HG03520 (cell line): ENCODE results near the gene C11orf97.

Experiments used
- ATAC-seq: cut with Tn5 transposase; IDR thresholded peaks from one replicate; pipeline ENCODE4 v1.9.1; 2021; ENCODE audit warnings: mild to moderate bottlenecking, moderate library complexity; ENCODE audit not compliant: unreplicated experiment

C11orf97 gene

DNA sequence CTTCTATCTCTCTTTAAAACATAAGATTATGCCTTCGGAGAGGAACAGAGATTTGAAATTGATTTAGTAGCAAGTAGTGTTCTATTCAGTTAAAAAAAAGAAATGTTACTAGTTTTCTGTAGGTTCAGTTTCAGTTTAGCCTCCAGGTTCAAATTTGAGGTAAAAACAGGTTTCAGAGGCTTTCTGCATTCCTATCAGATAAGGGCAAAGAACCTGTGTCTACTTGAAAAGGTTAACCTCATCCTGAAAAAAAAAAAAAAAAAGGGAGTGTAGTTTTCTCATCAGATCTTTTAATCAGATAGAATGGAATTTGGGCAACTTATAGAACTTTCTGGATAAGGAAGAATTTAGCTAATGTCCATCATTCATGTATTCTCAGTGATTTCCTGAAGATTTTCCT, 12.1 kb downstream of the C11orf97 start:
- no peak for ATAC-seq

DNA sequence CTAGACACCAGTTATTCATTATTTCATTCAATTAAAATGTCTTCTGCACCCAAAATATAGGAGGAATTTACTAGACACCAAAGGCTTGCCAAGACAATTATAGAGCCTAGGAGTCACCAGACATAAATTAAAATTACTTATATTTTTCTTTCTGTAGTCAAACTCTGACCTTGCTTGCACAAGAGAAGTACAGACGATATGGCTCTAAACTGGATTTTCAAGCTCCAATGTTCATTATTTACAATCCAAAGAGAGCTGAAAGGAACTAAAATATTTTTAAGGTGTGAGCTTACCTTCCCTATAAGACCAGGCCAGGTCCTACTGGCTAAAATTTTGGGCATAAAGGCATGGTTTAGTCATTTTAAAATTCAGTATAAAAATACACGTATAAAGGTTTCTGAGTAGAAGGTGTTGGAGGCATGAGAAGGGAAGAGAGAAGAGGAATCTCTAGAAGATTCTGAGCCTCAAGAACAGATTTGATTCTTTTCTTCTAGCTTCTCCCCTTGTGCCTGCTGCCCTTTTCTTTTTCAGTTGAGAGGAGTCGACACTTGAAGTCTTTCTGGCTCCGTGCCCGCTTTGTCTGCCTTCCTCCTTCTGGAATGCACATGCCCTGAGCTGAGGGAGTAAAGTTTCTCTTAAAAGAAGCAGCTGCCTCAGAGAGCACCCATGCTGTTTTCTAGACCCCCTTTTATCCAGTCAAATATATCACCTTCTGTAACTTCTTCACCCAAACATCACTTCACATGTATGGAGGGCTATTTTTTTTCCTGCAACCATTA, 13.5 kb downstream of the C11orf97 start:
- ATAC-seq = no peak

DNA sequence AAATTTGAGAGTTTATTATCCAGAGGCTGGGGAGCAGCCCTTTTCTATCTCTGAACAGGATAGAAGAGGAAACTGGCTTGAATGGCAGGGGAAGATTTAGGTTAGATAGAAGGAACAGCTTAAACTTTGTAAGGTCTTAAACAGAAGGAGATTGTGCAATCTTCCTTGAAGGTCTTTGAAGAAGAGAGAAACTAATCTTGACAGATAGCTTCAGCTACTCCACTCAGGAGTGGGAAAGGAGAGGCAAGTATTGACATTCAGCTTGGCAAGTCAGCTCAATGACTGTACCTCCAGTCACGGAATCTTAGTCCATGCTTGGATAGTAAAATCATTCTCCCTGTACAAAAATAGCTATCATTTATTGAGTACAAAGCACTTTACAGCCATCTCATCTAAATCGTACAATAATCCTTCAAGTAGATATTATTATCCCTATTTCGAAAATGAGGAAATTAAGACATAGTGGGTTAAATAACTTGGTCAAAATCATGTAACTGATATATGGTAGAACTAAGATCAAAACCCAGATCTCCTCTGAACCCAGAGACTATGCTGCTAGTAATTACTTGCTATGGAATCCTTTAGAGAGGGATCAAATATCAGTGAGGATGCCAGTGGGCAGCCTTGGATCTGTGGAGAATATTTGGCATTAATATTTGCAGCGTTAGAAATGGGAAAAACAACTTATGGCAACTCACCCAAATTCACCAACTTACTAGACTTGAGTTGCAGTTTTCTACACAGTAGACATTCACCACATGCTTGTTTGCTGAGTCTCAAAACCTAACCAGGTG, 14.6 kb downstream of the C11orf97 start:
- ATAC-seq = no peak

DNA sequence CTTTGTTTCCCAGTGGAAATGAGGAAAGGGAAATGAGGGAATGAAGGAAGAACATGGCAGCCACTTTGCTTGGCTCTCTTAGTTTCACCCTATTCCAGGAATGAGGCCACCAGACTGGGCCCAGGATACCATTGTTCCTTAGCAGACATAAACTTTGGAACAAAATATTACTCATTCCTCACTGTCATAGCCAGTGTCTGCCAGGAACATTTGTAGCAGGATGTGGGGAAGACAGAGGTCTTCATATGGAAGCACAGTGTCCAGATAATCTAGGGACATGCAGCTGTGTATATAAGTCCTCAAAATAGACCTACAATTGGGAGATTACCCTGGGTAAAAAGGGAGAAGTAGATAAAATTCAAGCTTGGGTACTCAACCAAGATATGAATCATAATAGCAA, 16.3 kb downstream of the C11orf97 start:
- ATAC-seq = no peak

DNA sequence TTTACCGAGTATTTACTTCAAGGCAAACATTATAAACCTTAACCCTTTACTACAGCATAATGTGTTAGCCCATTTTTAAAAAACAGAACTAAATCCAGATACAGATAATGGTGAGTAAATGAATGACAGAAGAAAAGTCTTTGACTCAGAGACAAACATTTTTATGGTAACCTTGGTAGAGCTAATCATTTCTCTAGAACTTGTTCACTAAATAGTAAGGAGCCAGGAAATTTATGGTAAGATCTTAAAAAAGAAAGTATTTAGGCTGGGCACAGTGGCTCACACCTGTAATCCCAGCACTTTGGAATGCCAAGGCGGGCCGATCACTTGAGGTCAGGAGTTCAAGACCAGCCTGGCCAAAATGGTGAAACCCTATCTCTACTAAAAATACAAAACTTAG, 19.9 kb downstream of the C11orf97 start:
- ATAC-seq = no peak

DNA sequence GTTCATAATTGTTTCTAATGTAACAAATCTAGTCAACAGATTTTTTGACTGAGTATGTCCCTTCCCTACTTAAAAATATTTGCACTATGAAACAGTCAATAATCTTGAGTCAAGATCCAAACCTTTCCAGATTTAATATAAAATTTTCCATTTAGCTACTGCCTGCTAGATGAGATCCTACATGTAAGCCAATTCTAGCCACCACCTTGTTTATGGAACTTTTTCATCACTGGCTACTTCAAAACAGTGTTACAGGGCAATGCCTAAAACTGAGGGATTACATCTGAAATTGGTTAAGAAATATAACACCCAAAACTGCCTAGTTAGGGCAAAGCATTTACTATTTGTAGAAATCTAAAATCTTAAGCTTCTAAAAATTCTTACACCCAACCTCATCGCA, 20.9 kb downstream of the C11orf97 start:
- no peak for ATAC-seq

DNA sequence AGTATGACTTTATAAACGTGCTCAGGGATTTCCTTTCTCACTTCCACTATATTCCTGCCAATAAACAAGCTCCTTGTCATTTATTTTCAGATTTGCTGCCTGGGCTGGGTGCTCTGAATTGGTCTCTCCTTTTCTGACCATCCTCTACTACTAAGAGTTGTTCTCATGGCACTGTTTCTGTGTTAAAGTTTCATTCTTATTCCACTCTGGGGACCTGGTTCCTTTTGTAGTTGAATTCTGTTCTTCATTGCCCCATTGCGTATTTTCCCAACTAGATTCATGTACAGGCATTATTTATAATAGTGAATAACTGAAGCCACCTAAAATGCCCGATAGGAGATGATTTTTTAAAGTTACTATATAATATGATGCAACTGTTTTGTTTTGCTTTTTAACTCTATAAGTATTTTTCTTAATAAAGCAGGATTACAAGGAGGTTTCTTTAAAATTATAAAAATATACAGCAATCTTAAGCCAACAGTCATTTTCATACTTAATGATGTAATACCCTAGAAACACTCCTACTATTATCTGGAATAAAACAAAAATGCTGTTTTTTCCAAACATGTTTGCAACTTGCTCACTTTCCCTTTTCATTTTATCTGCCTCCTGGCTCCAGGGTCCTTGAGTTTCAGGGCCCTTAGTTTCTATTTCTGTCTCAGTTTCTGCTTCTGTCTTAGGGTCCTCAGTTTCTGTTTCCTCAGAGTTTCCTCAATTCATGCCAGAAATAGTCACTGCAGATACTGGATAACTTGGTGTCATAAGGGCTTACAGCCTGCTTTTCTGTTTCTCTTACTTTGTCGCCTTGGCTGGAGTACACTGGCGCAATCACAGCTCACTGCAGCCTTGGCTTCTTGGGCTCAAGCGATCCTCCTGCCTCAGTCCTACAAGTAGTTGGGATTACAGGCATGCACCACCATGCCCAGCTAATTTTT, 21.7 kb downstream of the C11orf97 start:
- ATAC-seq = no peak

DNA sequence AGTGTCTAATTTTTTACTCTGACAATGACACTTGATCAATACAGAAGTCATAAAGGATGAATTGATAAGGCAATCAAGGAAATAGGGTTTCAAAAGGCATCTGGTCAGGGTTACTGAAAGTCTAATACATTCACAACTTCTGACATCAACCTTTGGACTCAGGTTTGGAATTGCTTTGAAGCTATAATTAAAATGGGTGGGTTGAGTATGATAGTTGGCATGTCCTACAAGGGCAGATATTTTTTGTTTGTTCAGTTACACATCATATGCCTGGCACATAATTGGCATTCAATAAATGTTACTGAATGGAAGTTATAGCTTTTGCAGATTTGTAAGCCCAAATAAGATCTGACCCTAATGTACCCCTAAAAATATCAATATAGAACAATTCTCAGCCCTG, 24.1 kb downstream of the C11orf97 start:
- ATAC-seq = no peak

DNA sequence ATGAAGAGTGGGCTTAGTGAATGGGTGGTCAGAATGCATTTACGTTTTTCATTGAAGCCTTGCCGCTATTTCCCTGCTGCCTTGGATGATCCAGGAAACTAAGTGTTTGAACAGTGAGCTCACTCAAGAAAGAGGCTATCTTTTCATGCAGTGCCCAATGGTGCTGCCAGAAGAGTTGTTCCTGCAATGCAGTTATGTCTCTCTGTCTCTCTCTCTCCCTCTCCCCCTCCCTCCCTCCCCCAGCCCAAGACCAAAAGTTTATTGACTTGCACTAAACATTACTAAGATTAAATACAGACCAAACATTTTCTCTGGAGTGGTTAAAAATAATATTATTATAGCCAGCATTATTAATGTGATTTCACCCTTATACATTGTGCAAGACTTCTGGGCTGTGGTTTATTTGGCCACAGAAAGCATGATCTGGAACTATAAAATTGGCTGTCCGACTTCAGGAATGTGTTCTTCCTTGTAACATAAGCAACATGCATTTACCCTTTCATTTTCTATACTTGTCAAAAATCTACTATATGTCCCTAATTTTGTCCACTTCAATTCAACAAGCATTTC, 24.9 kb downstream of the C11orf97 start:
- ATAC-seq = no peak

DNA sequence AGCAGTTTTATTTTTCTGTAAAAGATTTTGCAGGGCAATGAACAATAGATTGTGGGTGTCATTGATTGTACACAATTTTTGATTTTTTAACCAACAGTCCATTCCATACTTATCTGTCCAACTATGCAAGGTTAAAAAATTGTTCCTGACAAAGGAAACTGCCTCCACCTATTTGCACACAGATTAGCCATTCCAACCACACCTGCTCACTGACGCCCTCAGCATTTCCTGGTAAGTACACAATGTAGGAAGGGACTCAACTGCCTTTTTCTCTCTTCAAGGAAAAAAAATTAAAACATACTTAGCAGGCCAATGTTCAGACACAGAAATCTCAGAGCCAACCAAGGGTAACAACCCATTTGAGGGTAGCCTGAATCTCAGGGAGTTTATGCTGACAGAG, 27.2 kb downstream of the C11orf97 start:
- no peak for ATAC-seq

DNA sequence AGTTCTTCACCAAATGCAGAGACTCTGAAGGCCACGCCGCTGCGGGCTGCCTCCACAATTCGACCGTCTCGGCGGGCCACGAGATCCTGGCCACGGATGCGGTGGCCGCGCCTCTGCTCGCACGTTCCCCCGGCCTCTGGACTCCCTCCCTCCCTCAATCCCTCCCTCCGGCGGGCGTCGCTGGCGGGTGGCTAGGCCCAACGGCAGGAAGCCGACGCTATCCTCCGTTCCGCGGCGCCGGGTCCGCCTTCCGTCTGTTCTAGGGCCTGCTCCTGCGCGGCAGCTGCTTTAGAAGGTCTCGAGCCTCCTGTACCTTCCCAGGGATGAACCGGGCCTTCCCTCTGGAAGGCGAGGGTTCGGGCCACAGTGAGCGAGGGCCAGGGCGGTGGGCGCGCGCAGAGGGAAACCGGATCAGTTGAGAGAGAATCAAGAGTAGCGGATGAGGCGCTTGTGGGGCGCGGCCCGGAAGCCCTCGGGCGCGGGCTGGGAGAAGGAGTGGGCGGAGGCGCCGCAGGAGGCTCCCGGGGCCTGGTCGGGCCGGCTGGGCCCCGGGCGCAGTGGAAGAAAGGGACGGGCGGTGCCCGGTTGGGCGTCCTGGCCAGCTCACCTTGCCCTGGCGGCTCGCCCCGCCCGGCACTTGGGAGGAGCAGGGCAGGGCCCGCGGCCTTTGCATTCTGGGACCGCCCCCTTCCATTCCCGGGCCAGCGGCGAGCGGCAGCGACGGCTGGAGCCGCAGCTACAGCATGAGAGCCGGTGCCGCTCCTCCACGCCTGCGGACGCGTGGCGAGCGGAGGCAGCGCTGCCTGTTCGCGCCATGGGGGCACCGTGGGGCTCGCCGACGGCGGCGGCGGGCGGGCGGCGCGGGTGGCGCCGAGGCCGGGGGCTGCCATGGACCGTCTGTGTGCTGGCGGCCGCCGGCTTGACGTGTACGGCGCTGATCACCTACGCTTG, 31.7 kb downstream of the C11orf97 start, which contains the start of gene FUT4:
TSS of gene FUT4 (plus strand) at position 227 of the 951 bp plus-strand sequence. CDS start at position 440, 213 bp downstream.
- ATAC-seq = peak; percentile 80

DNA sequence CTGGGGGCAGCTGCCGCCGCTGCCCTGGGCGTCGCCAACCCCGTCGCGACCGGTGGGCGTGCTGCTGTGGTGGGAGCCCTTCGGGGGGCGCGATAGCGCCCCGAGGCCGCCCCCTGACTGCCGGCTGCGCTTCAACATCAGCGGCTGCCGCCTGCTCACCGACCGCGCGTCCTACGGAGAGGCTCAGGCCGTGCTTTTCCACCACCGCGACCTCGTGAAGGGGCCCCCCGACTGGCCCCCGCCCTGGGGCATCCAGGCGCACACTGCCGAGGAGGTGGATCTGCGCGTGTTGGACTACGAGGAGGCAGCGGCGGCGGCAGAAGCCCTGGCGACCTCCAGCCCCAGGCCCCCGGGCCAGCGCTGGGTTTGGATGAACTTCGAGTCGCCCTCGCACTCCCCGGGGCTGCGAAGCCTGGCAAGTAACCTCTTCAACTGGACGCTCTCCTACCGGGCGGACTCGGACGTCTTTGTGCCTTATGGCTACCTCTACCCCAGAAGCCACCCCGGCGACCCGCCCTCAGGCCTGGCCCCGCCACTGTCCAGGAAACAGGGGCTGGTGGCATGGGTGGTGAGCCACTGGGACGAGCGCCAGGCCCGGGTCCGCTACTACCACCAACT, 32.5 kb downstream of the C11orf97 start:
- no peak for ATAC-seq

DNA sequence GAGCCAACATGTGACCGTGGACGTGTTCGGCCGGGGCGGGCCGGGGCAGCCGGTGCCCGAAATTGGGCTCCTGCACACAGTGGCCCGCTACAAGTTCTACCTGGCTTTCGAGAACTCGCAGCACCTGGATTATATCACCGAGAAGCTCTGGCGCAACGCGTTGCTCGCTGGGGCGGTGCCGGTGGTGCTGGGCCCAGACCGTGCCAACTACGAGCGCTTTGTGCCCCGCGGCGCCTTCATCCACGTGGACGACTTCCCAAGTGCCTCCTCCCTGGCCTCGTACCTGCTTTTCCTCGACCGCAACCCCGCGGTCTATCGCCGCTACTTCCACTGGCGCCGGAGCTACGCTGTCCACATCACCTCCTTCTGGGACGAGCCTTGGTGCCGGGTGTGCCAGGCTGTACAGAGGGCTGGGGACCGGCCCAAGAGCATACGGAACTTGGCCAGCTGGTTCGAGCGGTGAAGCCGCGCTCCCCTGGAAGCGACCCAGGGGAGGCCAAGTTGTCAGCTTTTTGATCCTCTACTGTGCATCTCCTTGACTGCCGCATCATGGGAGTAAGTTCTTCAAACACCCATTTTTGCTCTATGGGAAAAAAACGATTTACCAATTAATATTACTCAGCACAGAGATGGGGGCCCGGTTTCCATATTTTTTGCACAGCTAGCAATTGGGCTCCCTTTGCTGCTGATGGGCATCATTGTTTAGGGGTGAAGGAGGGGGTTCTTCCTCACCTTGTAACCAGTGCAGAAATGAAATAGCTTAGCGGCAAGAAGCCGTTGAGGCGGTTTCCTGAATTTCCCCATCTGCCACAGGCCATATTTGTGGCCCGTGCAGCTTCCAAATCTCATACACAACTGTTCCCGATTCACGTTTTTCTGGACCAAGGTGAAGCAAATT, 33.3 kb downstream of the C11orf97 start:
- no peak for ATAC-seq

DNA sequence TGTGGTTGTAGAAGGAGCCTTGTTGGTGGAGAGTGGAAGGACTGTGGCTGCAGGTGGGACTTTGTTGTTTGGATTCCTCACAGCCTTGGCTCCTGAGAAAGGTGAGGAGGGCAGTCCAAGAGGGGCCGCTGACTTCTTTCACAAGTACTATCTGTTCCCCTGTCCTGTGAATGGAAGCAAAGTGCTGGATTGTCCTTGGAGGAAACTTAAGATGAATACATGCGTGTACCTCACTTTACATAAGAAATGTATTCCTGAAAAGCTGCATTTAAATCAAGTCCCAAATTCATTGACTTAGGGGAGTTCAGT, 33.9 kb downstream of the C11orf97 start:
- ATAC-seq = no peak

DNA sequence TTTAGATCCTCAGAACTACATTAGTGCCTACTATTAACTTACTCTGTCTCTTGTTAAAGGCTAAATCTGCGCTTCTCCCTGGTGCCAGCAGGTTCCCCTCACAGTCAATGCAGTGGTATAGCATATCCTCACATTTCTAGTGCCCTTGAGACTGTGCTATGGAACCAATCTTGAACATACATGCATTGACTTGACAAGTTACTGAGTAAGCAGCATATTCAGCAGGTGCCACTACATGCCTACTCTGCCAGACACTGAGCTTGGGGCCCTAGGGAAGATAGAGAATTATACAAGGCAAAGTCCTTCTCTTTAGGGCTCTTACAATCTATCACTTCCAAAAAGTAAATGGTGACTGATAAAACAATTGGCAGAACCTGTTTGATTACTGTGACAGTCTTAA, 34.6 kb downstream of the C11orf97 start:
- ATAC-seq = no peak

DNA sequence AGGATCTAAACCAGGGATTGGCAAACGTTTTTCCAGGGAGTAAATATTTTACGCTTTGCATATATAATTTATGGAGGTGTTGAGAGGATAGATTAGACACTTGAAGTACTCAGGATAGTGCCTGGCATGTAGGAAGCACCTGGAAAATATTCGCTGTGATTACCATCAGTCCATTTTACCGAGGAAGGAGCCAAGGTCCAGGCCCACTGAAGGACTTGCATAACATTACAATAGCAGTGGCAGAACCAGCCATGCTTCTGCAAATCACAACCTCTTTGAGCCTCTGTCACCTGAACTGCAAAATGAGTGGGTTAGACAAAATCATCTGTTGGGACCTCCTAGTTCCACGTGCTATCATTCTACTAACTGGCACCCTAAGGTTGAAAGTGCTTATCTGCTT, 36.9 kb downstream of the C11orf97 start:
- ATAC-seq = no peak

DNA sequence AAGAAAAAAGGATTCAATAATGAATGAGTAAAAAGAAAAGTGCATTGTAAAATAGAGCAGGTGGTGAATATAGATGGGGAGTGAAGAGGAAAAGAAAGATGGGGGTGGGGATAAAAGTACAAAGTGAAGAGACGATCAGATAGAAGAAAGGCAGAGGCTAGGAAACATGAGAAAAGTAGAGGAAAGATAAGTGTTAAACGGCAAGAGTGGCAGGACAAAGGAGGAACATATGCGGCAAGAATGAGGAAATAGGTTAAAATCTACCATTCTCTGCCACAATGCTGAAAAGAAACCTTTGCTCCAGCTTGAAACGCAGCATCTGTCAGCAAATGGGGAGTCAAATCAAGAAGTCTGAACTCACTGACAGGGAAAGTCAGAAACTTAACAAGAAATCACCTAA, 38.3 kb downstream of the C11orf97 start:
- no peak for ATAC-seq

DNA sequence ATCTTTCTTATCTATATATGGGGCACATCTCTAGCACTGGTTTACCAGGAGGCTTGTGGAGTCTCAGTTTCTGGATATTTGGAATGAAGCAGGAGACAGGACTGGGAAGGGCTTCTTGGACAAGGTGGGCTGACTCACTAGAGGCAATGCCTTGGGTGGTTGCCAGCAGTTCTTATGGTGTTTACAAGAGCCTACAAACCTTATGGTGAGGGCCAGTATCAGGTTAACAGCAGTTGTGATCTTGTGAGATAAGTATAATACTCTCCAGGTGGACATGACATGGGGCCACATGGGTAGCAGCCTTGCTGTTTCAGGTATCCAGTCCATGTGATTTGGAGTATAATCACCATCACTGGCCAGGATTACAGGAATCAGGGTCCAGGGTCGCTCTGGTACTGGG, 41.7 kb downstream of the C11orf97 start:
- no peak for ATAC-seq
